Tibial artery (tissue), 4 donors: ENCODE data around the gene PTCH2.

Experiments used
- DNase-seq, 2 donors: peaks; one replicate each; pipeline ENCODE4 v3.0.0-alpha.2; 2019
- H3K27ac ChIP-seq, 2 donors: fragments of 200-600 bp; sonication (generic) in 1 of 2; 1 replicate in 1 of 2; 2 replicates in 1 of 2; pipeline ENCODE4 v1.5.1; 2018 to 2019; ENCODE audit warnings: mild to moderate bottlenecking in 1 of 2
- H3K27me3 ChIP-seq, 2 donors: fragments of 200-600 bp; sonication (generic) in 1 of 2; one replicate each; pipeline versions ENCODE4 v1.5.1 to v1.6.0; 2016 to 2019
- H3K36me3 ChIP-seq, 3 donors: fragments of 200-600 bp; sonication (generic) in 2 of 3; one replicate each; pipeline ENCODE4 v1.5.1; 2016 to 2019; ENCODE audit warnings: mild to moderate bottlenecking in 2 of 3
- H3K4me1 ChIP-seq, 4 donors: fragments of 200-600 bp; sonication (generic) in 2 of 4; 1 replicate in 3 of 4; 2 replicates in 1 of 4; pipeline ENCODE4 v1.5.1; 2016 to 2019
- H3K4me3 ChIP-seq, 2 donors: fragments of 200-600 bp; sonication (generic) in 1 of 2; 1 replicate in 1 of 2; 2 replicates in 1 of 2; pipeline ENCODE4 v1.5.1; 2018 to 2019; ENCODE audit warnings: mild to moderate bottlenecking in 2 of 2
- H3K9me3 ChIP-seq, 3 donors: fragments of 200-600 bp; sonication (generic) in 1 of 3; one replicate each; pipeline ENCODE4 v1.5.1; 2016 to 2019
- CTCF ChIP-seq, 2 experiments: fragments of 200-600 bp in 1 of 2; fragments of 450-650 bp in 1 of 2; IDR thresholded peaks; one replicate each; pipeline ENCODE4 v1.5.1; 2017 to 2019; ENCODE audit warnings: antibody characterized with exemption in 2 of 2, mild to moderate bottlenecking in 1 of 2, moderate library complexity in 1 of 2
- intact Hi-C: fragments of 100-400 bp; cut with DNase I; formaldehyde crosslinking; loops from one replicate; pipeline ENCODE4 v1.15.0; 2023; ENCODE audit warnings: low total_unique reads

Gene PTCH2

GRCh38 chr1:44842862-44843655 is at the start of gene PTCH2:
PTCH2 (minus strand) TSS chr1:44843253; CDS start chr1:44842932, 321 bp downstream.
- Histone ChIP-seq H3K4me3 (peak within 1 kb of the TSS; percentile 54 to 74), H3K9me3 (no peaks in the 10 kb centered on the region), H3K27ac (peak within 1 kb of the TSS; percentile 71 to 72), H3K4me1 (peaks cover 0 to 22% (median 3%) of the 10 kb centered on the region in 4 donors), H3K27me3 (no peaks in the 10 kb centered on the region), H3K36me3 (no peaks in the 10 kb centered on the region)
- TF ChIP-seq CTCF (IDR thresholded peaks at IDR 0.05), result no peak
- intact Hi-C loops, result no loop called here
- DNase-seq, result peak; percentile 69 to 86

DNA sequence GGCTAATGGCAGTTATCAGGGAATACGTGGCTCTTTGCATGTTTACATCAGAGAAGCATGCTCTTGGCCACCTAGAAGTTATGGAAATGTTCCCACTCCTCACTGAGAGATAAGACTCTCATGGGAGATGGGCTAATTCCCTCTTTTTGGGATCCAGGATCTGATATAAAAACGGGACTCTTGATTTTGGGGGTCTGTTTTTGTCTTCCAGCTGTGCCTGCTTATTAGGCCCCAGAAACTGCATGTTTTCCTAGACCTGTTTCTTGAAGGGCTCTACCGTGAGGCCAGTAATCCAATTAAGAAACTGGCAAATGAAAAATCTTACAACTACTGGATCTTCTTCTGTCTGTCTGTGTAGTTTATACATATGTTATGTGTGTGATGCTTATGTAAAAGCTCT is 47.0 kb upstream of the PTCH2 start:
- TF ChIP-seq CTCF (IDR thresholded peaks at IDR 0.05), result no peak
- Histone ChIP-seq H3K9me3 (no peaks in the 10 kb centered on the region), H3K4me3 (no peak overlapping the region), H3K4me1 (no peaks in the 10 kb centered on the region), H3K36me3 (peaks cover 0 to 10% (median 0%) of the 10 kb centered on the region in 3 donors), H3K27me3 (no peaks in the 10 kb centered on the region), H3K27ac (no peak overlapping the region)
- DNase-seq, result no peak
- intact Hi-C loops, result no loop called here

GRCh38 chr1:44885406-44885805 is 42.4 kb upstream of the PTCH2 start:
- DNase-seq, result no peak
- no peak overlapping the region for H3K4me3 ChIP-seq
- intact Hi-C loops, result no loop called here
- no peaks in the 10 kb centered on the region for H3K9me3 ChIP-seq
- no peak for TF ChIP-seq CTCF (IDR thresholded peaks at IDR 0.05)
- no peak overlapping the region for H3K27ac ChIP-seq
- no peaks in the 10 kb centered on the region for H3K27me3 ChIP-seq
- H3K36me3 ChIP-seq, result peaks cover 0 to 10% (median 10%) of the 10 kb centered on the region in 3 donors
- peaks cover 0 to 3% (median 0%) of the 10 kb centered on the region in 4 donors for H3K4me1 ChIP-seq

DNA sequence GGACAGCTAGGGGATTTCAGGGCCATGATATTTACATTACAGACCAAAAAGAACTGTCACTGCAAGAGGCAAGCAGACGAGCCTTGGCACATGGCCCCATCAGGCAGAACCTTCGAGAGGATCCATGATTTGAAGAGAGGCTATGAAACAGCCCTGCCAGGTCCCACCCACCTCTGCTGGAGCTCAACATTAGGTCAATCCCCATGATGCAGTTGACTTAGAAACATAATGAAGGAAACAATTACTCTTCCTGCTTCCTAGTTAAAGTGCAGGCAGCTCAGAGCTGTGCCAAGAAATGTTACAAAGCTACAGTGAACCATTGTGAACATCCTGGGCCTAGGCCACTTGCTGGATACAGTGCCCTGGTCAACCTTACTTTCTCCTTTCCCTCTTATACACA is 41.7 kb upstream of the PTCH2 start:
- no peak overlapping the region for H3K27ac ChIP-seq

GRCh38 chr1:44881011-44881632 is 38.1 kb upstream of the PTCH2 start:
- H3K9me3 ChIP-seq, result no peaks in the 10 kb centered on the region
- peaks cover 0 to 40% (median 15%) of the 10 kb centered on the region in 3 donors for H3K36me3 ChIP-seq
- intact Hi-C loops, result no loop called here
- no peaks in the 10 kb centered on the region for H3K27me3 ChIP-seq
- TF ChIP-seq CTCF (IDR thresholded peaks at IDR 0.05), result no peak
- peak in 1 of 2 donors; percentile 65 for DNase-seq
- H3K4me1 ChIP-seq, result peaks cover 0 to 3% (median 0%) of the 10 kb centered on the region in 4 donors
- H3K27ac ChIP-seq, result peak overlapping the region in 1 of 2 donors; percentile 27
- H3K4me3 ChIP-seq, result no peak overlapping the region

More for the DNA sequence above, 41.7 kb upstream of the PTCH2 start:
- Histone ChIP-seq H3K36me3 (peaks cover 0 to 15% (median 14%) of the 10 kb centered on the region in 3 donors), H3K4me1 (peaks cover 0 to 3% (median 0%) of the 10 kb centered on the region in 4 donors), H3K4me3 (no peak overlapping the region), H3K9me3 (no peaks in the 10 kb centered on the region), H3K27me3 (no peaks in the 10 kb centered on the region)
- peak in 1 of 2 donors; percentile 23 for DNase-seq
- no peak for TF ChIP-seq CTCF (IDR thresholded peaks at IDR 0.05)
- intact Hi-C loops, result no loop called here
